SK-N-MC (cell line): ENCODE measurements around the gene SPEF1.

ENCODE experiments used
- EZH2 ChIP-seq: fragments of 200-600 bp; sonication (generic); IDR thresholded peaks from one replicate; pipeline ENCODE4 v1.6.1; 2017; ENCODE audit warnings: antibody characterized with exemption
- POLR2AphosphoS5 ChIP-seq: IDR thresholded peaks from 2 replicates; pipeline ENCODE4 v1.6.1; 2012; ENCODE audit warnings: mild to moderate bottlenecking, low read depth, low read length, borderline replicate concordance

- TF ChIP-seq POLR2AphosphoS5 (no peak), EZH2 (no peak)
Measured at GRCh38 chr20:3786126-3786484, 4.9 kb upstream of the SPEF1 start.
